ENCODE results near the gene SUPT3H. TPM values are rescaled to one million over a fixed set of nuclear protein-coding genes. Genes with fewer than 3 reads are reported as not detected.

Gene SUPT3H
- total and polyA plus RNA-seq, 7 donors, result 1.7 to 4.3 (median 2.8) TPM

DNA sequence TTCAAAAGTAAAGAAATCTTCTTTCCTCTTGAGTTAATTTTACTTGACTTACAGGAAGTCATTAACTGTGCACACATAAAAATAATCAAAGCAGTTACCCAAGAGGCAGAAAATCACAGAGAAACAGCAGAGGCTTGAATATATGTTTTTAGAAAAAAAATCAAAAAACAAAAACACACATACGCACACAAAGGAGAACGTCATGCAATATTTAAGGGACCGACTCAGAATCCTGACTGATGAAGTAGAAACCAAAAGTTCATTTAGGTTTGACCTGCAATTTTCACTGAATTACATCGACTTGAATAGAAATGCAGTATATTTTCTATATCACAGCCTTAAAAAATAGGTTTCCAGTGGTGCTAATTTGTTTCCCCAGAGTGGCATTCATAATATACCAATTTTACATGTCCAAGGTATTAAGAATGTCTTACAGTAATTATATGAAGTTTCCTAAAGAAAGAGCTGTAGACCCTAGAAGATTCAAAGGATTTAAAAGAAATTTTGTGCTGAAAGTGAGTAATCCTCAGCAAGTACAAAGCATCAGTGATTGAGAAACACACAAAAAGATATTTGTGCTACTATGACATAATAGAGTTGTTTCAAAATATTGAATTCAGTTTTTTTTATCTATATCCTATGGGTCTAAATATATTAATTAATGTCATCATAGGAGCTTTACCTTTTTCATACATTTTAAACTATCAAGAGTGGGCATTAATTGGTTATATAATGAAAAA is 408.1 kb downstream of the SUPT3H start:
- H3K4me1 ChIP-seq, result peaks cover 5% of the 10 kb centered on the region
- ATAC-seq (no peak), DNase-seq (no peak)
- H3K27ac ChIP-seq, result no peak overlapping the region
- H3K9me3 ChIP-seq, result no peaks in the 10 kb centered on the region
- H3K36me3 ChIP-seq (ENCODE audit: insufficient read depth in 1 of 2, low read depth in 1 of 2), result no peaks in the 10 kb centered on the region
- H3K4me3 ChIP-seq, result no peak overlapping the region
- TF ChIP-seq, protein P1, sequence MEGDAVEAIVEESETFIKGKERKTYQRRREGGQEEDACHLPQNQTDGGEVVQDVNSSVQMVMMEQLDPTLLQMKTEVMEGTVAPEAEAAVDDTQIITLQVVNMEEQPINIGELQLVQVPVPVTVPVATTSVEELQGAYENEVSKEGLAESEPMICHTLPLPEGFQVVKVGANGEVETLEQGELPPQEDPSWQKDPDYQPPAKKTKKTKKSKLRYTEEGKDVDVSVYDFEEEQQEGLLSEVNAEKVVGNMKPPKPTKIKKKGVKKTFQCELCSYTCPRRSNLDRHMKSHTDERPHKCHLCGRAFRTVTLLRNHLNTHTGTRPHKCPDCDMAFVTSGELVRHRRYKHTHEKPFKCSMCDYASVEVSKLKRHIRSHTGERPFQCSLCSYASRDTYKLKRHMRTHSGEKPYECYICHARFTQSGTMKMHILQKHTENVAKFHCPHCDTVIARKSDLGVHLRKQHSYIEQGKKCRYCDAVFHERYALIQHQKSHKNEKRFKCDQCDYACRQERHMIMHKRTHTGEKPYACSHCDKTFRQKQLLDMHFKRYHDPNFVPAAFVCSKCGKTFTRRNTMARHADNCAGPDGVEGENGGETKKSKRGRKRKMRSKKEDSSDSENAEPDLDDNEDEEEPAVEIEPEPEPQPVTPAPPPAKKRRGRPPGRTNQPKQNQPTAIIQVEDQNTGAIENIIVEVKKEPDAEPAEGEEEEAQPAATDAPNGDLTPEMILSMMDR (IDR thresholded peaks at IDR 0.05), result no peak
- intact Hi-C loops (cut with DNase I), result no loop called here
- no peaks in the 10 kb centered on the region for H3K27me3 ChIP-seq (ENCODE audit: insufficient read depth in 3 of 3, low read length in 2 of 3)
- WGBS, 3 donors, result 73 to 76% (median 74%) methylated on average over 4 of the region's 4 CpGs

DNA sequence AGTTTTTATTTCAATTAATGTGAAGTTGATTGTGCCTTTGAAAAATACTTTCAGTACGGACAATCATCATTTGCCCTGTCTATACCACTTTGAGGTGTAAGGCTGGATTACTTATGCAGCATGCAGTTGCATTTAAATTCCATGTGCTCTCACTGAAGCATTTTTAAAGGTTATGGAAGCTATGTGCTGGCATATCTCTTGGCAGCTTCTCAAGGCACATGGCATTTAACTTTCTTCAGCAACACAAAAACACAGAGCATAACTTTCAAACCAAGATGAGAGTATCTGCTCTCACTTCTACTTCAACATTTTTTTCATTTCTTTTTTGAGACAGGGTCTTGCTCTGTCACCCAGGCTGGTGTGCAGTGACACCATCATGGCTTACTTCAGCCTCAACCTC is 410.3 kb downstream of the SUPT3H start:
- TF ChIP-seq, protein P1 (IDR thresholded peaks at IDR 0.05), result no peak
- DNase-seq (no peak), ATAC-seq (no peak)
- Histone ChIP-seq H3K36me3 (ENCODE audit: insufficient read depth in 1 of 2, low read depth in 1 of 2) (no peaks in the 10 kb centered on the region), H3K27ac (no peak overlapping the region), H3K4me1 (peaks cover 5% of the 10 kb centered on the region), H3K9me3 (no peaks in the 10 kb centered on the region), H3K27me3 (ENCODE audit: insufficient read depth in 3 of 3, low read length in 2 of 3) (no peaks in the 10 kb centered on the region), H3K4me3 (no peak overlapping the region)
- intact Hi-C loops (cut with DNase I), result no loop called here
- WGBS, 3 donors, result 94 to 95% (median 94%) methylated on average over 1 of the region's 1 CpG

DNA sequence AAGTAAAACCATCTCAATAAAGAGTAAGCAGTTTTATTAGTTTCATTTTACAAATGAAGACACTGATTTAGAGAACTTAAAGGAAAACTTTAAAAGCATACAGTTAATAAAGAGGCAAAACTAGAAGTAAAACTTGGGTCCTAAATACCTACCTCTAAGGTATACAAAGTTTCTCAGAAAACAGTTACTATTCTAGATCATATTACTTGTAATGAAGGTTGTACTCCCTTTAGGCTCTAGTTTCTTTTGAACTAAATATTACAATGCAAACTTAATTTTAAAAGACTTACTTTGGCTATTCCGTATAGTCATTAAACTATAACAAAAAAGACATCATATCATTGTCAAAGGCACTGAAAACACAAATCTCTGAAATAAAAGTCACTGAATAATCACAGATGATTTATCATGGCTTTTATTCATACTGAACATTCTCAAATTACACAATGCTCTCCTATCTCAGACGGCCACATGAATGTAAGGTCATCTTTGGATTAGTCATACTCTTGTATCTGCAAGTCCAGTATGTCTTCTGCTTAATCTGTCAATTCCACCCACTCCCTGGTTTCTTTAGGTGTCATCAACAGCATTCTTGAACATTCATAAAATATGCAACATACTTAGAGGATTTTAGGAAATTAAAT is 411.2 kb downstream of the SUPT3H start:
- 53 to 64% (median 55%) methylated on average over 2 of the region's 2 CpGs for WGBS, 3 donors
- ATAC-seq (no peak), DNase-seq (no peak)
- TF ChIP-seq, protein P1 (IDR thresholded peaks at IDR 0.05), result no peak
- Histone ChIP-seq H3K36me3 (ENCODE audit: insufficient read depth in 1 of 2, low read depth in 1 of 2) (no peaks in the 10 kb centered on the region), H3K27ac (no peak overlapping the region), H3K9me3 (no peaks in the 10 kb centered on the region), H3K27me3 (ENCODE audit: insufficient read depth in 3 of 3, low read length in 2 of 3) (no peaks in the 10 kb centered on the region), H3K4me3 (no peak overlapping the region), H3K4me1 (peaks cover 5% of the 10 kb centered on the region)
- intact Hi-C loops (cut with DNase I), result no loop called here

DNA sequence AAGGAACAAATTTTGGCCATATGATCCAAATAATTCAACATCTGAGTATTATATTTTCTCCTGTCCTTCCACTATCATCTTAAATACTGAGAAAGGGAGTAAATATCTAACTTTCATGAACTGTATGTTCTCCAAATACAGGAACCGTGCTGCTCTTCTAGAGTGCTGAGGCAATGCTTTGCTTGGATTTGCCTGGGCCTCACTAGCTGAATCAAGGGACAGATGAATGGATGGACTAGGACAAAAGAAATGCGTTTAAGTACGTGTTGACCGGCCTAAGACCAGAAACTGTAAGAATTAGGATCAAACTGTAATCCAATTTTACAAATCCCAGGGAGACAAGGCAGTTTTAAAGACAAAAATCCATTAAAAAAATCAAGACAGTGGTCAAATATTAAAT is 412.0 kb downstream of the SUPT3H start:
- H3K36me3 ChIP-seq (ENCODE audit: insufficient read depth in 1 of 2, low read depth in 1 of 2), result no peaks in the 10 kb centered on the region
- H3K27ac ChIP-seq, result no peak overlapping the region
- intact Hi-C loops (cut with DNase I), result no loop called here
- no peaks in the 10 kb centered on the region for H3K9me3 ChIP-seq
- H3K4me3 ChIP-seq, result no peak overlapping the region
- ATAC-seq (no peak), DNase-seq (no peak)
- 94 to 97% (median 95%) methylated on average over 4 of the region's 4 CpGs for WGBS, 3 donors
- no peaks in the 10 kb centered on the region for H3K27me3 ChIP-seq (ENCODE audit: insufficient read depth in 3 of 3, low read length in 2 of 3)
- TF ChIP-seq, protein P1 (IDR thresholded peaks at IDR 0.05), result no peak
- peaks cover 5% of the 10 kb centered on the region for H3K4me1 ChIP-seq

Measured in psoas muscle (tissue), 8 donors.